Kidney (tissue), 14 donors: ENCODE data around the gene DTD1. TPM values are rescaled to one million over a fixed set of nuclear protein-coding genes. Genes with fewer than 3 reads are reported as not detected.

ENCODE experiments used
- DNase-seq, 5 donors: peaks; one replicate each; pipeline ENCODE4 v3.0.0-alpha.2; 2013 to 2020
- FAIRE-seq: peaks from 2 replicates; lab custom pipeline; 2012; peaks lifted over from hg19 to GRCh38; lab: Jason Lieb, UNC
- H3K27ac ChIP-seq, 2 donors: one replicate each; pipeline ENCODE4 v1.7.0; 2013; ENCODE audit warnings: low read depth in 2 of 2, low read length in 2 of 2, inconsistent platforms in 1 of 2
- H3K27me3 ChIP-seq: one replicate; pipeline ENCODE4 v1.7.1; 2013; ENCODE audit warnings: low read length, inconsistent platforms; ENCODE audit not compliant: control insufficient read depth, insufficient read depth
- H3K36me3 ChIP-seq, 3 donors: one replicate each; pipeline versions ENCODE4 v1.7.0 to v1.7.1; 2013; ENCODE audit warnings: low read length in 3 of 3, control low read depth in 1 of 3, inconsistent platforms in 1 of 3; ENCODE audit not compliant: insufficient read depth in 3 of 3, control insufficient read depth in 2 of 3
- H3K4me1 ChIP-seq, 3 donors: one replicate each; pipeline versions ENCODE4 v1.7.0 to v1.7.1; 2013; ENCODE audit warnings: low read length in 3 of 3, inconsistent platforms in 1 of 3, low read depth in 1 of 3; ENCODE audit not compliant: control insufficient read depth in 2 of 3, insufficient read depth in 2 of 3
- H3K4me3 ChIP-seq, 3 donors: one replicate each; pipeline versions ENCODE4 v1.7.0 to v1.8.1; 2013; ENCODE audit warnings: low read length in 3 of 3, control low read depth in 1 of 3, inconsistent platforms in 1 of 3
- H3K9ac ChIP-seq, 3 donors: one replicate each; pipeline versions ENCODE4 v1.7.0 to v1.7.1; 2013; ENCODE audit warnings: low read length in 3 of 3, control low read depth in 1 of 3, inconsistent platforms in 1 of 3
- H3K9me3 ChIP-seq, 3 donors: one replicate each; pipeline versions ENCODE4 v1.7.0 to v1.7.1; 2013; ENCODE audit warnings: low read length in 3 of 3, control low read depth in 1 of 3, inconsistent platforms in 1 of 3; ENCODE audit not compliant: control insufficient read depth in 2 of 3, insufficient read depth in 1 of 3
- intact Hi-C: fragments of 100-400 bp; cut with DNase I; formaldehyde crosslinking; loops from one replicate; pipeline ENCODE4 v1.11.1; 2022
- polyA plus RNA-seq: library from polyadenylated mRNA; stranded (reverse); fragments of 350-450 nt; fragmentation: Illumina TruSeq; extraction: RNeasy Lipid Tissue Mini Kit (QIAGEN cat#74804); gene quantifications from one replicate; pipeline ENCODE4 v1.2.3, GENCODE V29; 2014; ENCODE audit warnings: low read depth, low replicate concordance; ENCODE audit not compliant: insufficient read depth
- total RNA-seq: library from RNA; stranded (reverse); fragmentation: NEBNext Ultra II Directional; extraction: Animal tissue kit (Norgen Biotek cat#: 25700); gene quantifications from one replicate; pipeline ENCODE4 v1.2.1, GENCODE V29; 2021
- TF ChIP-seq, protein P1 (sequence below): IDR thresholded peaks from 3 replicates; pipeline ENCODE4 v1.5.1; 2012; ENCODE audit warnings: mild to moderate bottlenecking, moderate library complexity, borderline replicate concordance; ENCODE audit not compliant: insufficient read depth; ENCODE audit errors: extremely low read depth
- donor health status: control.
- donor health status: control.
- donor health status: control.
- donor health status: control.
- donor health status: control.
- donor health status: DM: yes; HTN: yes; CAD: no.
- donor health status: Normal renal cell carcinoma (clear cell type).

The DTD1 gene
- total and polyA plus RNA-seq, 2 donors from 2014 or later = 45.3 to 47.4 TPM

DNA sequence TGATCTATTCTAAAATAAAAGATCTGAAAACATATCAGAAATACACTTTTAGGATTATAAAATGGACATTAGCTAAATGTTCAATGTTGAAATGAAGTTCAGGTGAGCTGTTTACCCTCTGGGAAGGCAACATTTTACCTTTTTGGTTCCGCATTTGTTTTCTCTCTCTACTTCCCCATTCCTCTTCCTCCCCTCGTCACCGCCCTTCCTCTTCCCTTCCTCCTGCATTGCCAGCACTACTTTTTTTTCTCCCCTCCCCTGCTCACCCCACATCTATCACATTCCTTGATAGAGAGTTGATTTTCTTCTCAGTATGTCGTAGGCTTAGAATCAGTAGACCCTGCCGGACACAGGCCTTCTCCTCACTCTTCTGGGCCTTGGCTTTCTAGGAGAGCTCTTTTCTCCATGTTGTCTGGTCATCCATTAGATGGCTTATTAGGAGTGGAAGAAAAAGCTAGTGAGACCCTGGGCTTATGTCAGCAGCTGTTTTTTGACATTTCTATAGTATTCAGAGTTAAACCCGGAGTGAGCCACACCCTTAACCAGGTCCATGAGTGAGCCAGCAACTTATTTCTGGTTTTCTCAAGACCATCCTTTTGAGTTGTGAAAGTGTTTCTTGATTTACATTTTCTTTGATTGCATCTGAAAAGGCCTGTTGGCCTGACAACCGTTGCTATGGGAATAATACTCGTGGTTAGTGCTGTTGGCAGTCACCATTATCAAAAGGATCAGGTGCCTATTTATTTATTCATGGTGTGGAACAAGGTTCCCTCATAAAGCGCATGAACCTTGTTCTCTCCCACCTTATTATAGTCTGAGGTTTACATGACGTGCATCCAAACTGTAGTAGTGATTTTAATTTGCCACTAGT, 90.9 kb downstream of the DTD1 start:
- no peak overlapping the region for H3K4me3 ChIP-seq
- DNase-seq (peak in 3 of 5 donors; percentile 40 to 78 (median 68)), FAIRE-seq (no peak)
- H3K27me3 ChIP-seq = no peaks in the 10 kb centered on the region
- H3K27ac ChIP-seq = peak overlapping the region; percentile 26 to 36
- H3K4me1 ChIP-seq = peaks cover 0 to 3% (median 0%) of the 10 kb centered on the region in 3 donors
- no peaks in the 10 kb centered on the region for H3K9me3 ChIP-seq
- H3K9ac ChIP-seq = no peak overlapping the region
- no peaks in the 10 kb centered on the region for H3K36me3 ChIP-seq
- TF ChIP-seq, protein P1, sequence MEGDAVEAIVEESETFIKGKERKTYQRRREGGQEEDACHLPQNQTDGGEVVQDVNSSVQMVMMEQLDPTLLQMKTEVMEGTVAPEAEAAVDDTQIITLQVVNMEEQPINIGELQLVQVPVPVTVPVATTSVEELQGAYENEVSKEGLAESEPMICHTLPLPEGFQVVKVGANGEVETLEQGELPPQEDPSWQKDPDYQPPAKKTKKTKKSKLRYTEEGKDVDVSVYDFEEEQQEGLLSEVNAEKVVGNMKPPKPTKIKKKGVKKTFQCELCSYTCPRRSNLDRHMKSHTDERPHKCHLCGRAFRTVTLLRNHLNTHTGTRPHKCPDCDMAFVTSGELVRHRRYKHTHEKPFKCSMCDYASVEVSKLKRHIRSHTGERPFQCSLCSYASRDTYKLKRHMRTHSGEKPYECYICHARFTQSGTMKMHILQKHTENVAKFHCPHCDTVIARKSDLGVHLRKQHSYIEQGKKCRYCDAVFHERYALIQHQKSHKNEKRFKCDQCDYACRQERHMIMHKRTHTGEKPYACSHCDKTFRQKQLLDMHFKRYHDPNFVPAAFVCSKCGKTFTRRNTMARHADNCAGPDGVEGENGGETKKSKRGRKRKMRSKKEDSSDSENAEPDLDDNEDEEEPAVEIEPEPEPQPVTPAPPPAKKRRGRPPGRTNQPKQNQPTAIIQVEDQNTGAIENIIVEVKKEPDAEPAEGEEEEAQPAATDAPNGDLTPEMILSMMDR = no peak
- intact Hi-C loops = no loop called here

- intact Hi-C loops = no loop called here
- H3K4me3 ChIP-seq = no peak overlapping the region
- peaks cover 0 to 3% (median 0%) of the 10 kb centered on the region in 3 donors for H3K4me1 ChIP-seq
- H3K9me3 ChIP-seq = no peaks in the 10 kb centered on the region
- no peak overlapping the region for H3K9ac ChIP-seq
- DNase-seq = peak in 1 of 5 donors; percentile 17
- no peaks in the 10 kb centered on the region for H3K27me3 ChIP-seq
- FAIRE-seq = no peak
- no peak overlapping the region for H3K27ac ChIP-seq
- TF ChIP-seq, protein P1 = no peak
- no peaks in the 10 kb centered on the region for H3K36me3 ChIP-seq
Observed at GRCh38 chr20:18683839-18684238, 96.0 kb downstream of the DTD1 start.

DNA sequence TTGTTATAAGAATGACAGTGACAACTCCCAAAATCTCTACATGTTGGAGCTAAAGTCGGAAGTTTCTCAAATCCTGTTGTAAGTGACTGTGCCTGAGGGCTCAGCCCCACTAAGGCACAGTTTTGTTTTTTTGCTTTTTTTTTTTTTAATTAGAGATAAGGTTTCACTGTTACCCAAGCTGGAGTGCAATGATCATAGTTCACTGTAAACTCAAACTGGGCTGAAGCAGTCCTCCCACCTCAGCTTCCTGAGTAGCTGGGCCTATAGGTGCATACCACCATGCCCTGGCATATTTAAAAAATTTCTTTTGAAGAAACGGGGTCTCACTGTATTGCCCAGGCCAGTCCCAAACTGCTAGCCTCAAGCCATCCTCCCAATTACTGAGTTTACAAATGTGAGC, 96.9 kb downstream of the DTD1 start:
- H3K27ac ChIP-seq = no peak overlapping the region
- FAIRE-seq (no peak), DNase-seq (no peak)
- H3K27me3 ChIP-seq = no peaks in the 10 kb centered on the region
- no peak overlapping the region for H3K9ac ChIP-seq
- TF ChIP-seq, protein P1 = no peak
- no peaks in the 10 kb centered on the region for H3K9me3 ChIP-seq
- intact Hi-C loops = no loop called here
- H3K4me1 ChIP-seq = peaks cover 0 to under 1% (median 0%) of the 10 kb centered on the region in 3 donors
- H3K4me3 ChIP-seq = no peak overlapping the region
- no peaks in the 10 kb centered on the region for H3K36me3 ChIP-seq
